ENCODE results near the gene SMIM24.
A peak's percentile ranks its signal among the peaks of the same experiment; 100 is the strongest.
"Not testable (repeated sequence)": the region's sequence is repeated elsewhere in the genome, so short reads cannot be mapped to it uniquely, and the experiment has no call there.

The SMIM24 gene

DNA sequence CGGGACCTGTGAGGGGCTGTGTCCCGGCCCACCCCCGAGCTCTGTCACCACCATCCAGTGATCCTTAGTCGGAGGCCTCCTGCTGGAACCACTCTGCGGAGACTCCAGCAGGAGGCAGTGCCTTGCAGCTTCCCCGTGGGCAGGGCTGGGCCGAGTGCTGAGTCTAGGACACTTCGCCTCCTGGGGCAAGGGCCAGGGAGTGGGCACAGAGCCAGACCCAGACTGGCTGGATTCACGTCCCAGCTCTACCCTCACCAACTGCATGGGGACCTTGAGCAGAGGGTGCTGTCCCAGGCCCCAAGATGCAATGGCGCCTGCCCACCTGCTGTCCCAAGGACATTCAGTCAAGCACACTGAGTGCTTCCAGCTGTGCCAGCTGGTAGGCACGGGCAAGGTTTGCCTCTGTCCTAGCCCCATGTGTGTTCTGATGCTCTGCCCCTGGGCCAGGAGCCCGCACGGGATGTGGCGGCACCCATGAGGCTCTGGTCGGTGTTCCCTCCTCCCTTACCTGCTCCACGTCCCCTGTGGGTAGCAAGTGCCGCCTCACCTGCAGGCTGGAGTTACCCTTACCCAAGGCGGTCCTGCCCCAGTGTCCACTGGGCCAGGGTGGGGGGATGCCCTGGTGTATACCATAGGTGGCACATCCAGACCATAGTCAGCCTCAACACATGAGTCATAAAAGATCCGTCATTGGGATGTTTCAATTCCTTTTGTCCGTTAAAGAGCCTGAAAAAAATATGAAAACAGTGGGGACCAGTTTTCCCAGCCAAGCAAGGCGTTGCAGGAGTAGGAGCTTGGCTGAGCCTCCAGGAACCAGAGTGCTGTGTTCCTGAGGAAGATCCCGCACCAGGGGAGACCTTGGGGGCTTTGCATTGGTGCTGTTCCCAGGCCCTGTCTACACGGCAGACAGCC lies 33.2 kb upstream of the SMIM24 start:
- DNase-seq: no peak

DNA sequence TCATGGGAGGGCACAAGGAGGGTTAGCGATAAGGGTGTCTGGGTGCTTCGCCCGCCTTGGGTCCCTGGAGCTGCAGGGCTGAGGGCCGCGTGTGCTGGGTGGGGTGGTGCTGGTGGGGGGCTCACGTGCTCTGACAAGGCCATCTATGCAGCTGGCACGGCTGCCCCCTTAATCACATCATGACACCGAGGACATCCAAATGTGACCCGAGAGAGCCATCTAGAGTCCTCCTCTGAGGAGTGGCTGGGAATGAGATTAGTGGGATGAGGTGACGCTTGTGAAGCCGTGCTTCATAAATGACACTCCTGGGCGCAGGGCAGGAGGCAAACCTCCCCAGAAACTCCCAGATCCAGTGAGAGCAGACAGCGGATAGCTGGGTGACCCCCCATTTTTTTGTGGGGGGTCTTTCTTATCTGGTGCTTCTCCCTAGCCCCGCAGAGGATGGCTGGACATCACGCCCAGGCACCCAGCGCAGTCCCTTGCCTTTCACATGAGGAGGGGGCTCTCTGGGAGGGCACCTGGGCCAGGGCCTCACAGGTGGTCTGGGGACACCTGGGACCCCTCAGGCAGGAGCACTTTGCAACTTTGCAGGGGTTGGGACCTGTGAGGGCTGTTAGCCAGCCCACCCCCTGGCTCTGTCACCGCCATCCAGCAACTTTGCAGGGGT lies 32.4 kb upstream of the SMIM24 start:
- no peak for DNase-seq

DNA sequence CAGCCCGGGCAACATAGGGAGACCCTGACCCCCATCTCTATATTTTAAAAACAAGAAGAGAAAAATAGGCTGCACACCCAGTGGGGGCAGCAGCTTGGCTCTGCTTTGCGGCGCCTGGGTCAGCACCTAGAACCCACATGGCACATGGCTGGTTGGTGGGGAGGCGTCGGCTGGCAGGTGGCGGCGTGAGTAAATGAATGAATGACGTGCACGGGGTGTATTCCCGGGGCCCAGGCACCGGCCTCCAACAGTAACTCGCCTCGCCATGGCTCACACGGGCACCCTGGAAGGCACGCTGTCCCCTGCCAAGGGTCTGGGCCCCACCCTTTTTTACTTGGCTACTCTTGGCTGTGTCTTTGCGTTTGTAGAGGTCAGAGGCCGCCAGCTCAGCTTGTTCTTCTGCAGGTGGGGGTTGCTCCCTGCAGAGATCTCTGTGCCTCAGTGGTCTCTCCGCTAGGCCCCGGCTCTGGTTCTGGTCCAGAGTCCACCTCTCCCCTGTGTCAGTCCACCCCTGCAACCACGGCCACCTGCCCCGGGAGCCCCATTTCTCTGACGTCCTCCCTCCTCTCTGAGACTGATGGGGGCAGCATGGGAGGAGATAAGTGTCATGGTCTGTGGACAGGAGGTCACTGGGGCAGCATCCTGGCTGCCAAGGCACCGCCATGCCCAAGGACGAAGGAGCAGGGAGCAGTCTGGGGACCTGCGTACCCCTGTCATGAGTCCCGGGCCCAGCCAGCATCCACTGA lies 31.4 kb upstream of the SMIM24 start:
- no peak for DNase-seq

DNA sequence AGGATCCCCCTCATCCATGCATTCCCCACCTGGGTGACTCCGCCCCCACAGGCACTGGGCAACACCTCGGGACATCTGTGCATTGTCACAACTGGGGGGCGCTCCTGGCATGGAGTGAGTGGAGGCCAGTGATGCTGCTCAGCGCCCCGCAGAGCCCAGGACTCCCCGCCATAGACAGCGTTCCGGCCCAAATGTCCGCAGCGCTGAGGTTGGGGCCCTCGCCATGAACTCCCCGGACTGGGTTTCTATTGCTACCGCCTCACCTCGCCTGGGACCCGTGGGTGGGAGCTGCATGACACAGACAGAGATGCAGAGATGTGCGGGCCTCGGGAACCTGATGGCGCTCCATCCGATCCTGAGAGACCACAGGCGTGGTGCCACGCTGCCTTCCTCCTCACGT lies 30.4 kb upstream of the SMIM24 start:
- no peak for DNase-seq

DNA sequence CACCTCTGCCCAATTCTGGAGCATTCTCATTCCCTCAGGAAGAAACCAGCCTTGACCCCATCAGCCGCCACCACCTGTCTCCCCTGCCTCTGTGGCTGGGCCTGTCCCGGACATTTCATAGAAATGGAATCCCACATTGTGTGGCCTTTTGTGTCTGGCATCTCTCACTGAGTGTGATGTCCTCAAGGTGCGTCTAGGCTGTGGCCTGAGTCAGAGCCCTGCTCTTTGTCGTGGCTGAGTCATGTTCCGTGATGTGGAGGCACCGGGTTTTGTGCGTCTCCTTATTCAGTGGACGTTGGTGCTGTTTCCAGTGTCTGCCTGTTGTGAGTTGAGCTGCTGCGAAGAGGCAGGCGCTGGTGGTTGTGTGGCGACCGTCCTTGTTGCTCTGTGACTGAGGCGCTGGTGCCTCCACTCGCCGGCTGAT lies 29.3 kb upstream of the SMIM24 start:
- no peak for DNase-seq

DNA sequence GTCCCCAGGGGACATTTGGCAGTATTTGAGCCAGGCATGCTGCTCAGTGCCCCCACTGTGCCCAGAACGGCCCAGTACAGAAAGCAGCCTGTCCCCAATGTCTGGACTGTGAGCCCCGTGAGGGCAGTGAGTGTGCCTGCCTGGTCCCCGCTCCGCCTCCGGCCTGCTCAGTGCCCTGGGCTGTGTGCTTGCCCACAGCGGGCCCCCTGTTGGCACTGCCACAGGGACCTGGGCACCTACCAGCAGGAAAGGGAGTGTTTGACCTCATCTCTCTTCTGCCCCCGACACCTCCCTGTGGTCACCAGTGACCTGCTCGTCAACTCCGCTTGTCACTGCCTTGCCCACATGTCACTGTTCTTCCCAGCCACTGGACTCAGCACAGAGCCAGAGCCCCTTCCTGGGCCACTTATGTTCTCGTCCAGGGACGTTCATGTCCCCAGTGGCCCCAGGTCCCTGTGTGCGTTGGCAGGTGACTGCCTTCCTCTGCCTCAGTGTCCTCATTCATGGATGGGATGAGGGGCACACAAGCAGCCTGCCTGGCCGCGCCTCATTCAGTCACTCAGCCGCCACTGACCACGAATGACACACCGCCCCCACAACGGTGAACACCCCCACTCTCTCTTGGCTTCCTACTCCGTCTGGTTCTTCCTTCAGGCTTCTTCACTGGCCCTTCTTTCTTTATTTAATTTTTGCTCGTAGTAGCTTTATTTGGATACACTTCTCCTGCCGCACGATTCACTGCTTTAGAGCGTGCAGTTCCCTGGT lies 28.6 kb upstream of the SMIM24 start:
- DNase-seq: no peak

DNA sequence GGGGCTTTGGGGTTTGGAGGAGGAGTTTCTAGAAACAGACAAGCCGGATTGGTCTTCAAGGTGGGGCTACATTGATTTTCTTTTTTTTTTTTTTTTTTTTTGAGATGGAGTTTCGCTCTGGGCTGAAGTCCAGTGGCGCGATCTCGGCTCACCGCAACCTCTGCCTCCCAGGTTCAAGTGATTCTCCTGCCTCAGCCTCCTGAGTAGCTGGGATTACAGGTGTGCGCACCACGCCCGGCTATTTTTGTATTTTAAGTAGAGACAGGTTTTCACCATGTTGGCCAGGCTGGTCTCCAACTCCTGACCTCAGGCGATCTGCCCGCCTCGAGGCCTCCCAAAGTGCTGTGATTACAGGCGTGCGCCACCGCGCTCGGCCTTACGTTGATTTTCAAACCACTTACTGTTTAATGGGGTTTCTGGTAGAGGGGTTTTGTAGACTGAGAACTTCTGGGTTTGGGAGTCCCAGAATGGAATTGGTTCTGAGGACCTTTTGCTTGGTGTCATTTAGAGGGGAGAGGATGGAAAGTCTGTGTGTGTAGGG lies 27.9 kb upstream of the SMIM24 start:
- DNase-seq: not testable (repeated sequence)

DNA sequence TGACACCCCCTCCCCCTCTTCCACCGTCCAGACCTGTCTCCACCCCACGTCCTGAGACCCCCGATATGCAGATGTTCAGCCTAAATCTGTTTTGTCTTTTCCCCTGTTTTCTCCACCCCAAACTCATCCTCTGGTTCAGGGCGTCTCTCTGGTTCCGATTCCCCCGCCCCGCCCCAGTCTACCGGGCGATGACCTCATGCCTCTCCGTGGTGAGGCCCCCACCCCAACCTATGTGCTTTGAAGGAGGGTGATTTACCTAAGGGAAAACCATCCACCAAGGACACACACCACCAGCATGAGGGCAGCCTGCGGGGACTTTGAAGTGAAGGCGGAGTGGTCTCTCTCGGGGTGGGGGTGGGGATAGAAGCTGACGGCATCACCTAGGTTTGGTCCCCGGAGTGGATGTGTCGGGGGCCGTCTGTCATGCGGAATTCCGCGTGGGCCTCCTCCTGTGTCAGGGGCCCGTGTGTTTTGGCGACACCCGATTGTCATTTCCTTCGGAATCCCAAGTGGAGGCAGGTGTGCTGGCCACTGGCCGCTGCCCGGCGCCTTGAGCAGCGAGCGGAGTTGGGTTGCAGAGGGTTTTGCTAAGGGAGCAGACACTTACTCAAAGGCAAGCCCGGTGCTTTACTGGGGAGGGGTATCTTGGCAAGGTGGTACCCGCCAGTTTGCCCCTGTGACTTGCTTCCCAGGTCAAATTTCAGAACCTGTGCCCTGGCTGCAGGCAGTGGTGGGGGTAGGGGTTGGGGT lies 27.2 kb upstream of the SMIM24 start:
- DNase-seq: no peak

DNA sequence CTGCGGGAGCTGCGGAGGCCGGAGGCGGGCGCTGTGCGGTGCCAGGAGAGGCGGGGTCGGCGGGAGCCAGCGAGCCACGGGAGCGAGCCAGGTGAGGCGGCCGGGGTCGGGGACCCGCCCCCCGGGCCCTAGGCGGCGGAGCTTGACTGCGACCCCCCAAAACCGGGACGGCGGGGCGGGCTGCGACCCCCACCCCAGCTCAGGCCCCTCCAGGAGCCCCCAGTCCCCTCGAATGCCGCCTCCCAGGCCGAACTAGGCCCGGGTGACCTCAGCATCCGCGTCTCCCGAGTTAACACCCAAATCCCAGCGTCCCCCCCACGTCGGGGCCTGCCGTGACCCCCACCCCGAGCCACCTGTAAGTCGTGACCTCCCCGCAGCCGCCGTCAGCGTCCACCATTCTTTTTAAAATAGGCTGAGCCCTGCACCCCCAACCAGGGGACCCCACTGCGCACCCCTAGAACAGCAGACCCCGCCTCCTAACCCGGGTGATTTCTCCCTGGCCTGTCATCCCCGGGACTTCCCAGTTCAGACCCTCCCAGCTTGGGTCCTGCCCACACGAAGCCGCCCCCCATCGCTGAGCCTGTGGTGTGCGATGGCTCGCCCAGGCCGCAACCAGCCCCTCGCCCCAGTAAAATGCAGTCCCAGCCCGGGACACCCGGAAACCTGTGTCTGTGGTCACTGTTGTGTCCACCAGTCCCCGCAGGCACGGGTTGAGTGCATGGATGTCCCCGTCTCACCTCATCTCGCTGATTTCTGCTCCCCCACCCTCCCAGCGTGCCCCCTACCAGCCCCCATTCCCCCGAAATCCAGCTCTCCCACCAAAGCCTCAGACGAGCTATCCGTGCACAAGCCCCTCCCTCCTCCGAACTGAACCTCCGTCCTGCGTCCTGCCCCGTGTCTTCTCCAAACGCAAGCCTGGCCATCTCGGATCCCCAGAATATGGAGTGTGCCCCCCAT lies 26.3 kb upstream of the SMIM24 start:
- DNase-seq: peak; percentile 43

DNA sequence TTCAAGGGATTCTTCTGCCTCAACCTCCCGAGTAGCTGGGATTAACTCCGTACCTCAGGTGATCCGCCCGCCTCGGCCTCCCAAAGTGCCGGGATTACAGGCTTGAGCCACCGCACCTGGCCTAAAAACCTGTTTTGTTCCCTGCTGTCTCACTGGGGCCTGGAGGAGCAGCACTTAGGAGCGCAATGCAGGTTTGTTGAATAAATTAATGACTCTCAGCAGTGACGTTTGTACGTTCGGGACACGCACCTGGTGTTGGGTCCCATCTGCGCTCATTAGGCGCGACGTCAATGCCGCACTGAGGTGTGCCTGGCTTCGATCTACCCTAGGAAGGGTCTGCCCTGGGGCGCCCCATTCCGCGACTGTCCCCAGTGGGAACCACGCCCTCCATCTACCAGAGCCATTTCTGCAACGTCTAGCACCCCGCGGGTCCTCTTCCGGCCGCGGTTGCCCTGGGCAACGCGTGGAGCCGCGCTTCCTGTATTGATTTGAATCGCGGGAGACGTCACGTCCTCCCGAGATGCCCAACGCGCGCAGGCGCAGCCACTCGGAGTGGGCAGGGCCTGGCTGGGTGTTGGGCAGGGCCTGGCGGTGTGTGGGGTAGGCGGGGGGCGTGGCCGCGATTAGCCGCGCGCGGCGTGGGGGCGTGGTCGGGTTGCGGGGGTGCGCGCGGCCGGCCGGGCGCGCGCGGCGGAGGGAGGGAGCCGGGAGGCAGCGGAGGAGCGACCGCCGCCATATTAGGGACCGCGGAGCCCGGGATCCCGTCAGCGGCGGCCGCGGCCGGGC lies 25.5 kb upstream of the SMIM24 start, which contains the start of gene FZR1:
Gene FZR1, plus strand, starts transcription at position 714 of the 786 bp plus-strand sequence. CDS start 16,679 bp downstream, outside the sequence.
- DNase-seq: peak; percentile 99

DNA sequence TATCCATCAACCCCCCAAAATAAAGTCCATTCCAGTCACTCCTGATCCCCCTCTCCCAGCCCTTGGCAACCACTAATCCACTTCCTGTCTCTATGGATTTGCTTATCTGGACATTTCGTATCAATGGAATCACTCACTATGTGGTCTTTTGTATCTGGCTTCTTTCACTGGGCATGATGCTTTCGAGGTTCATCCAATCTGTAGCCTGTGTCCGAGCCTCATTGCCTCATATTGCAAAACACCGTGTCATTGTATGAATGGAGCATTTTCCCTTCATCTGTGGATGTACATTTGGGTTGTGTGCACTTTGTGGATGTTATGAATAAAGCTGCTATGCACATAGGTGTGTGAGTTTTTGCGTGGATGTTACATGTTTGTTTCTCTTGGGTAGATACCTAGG lies 24.4 kb upstream of the SMIM24 start:
- no peak for DNase-seq

DNA sequence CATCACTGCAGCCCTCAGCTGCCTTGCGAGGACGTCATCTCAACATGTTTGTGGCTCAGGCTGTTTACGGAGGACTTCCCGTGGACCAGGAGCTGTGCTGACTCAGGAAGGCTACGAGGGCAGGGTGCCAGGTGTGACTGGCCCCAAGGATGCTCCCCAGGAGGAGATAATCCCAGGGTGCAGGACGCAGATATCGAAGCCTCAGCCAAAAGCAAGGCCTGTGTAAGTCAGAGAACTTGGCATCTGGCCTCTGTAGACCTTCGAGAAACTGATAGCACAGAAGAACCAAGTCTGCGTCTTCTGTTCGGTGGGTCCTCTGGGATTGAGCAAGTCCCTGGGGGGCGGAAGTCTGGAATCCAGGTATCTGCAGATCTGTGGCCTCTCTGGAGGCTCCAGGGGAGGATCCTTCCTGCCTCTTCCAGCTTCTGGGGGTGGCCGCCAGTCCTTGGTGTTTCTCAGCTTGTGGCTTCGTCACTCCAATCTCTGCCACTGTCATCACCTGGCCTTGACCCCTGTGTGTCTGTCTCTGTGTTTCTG lies 22.8 kb upstream of the SMIM24 start:
- DNase-seq: peak; percentile 65

DNA sequence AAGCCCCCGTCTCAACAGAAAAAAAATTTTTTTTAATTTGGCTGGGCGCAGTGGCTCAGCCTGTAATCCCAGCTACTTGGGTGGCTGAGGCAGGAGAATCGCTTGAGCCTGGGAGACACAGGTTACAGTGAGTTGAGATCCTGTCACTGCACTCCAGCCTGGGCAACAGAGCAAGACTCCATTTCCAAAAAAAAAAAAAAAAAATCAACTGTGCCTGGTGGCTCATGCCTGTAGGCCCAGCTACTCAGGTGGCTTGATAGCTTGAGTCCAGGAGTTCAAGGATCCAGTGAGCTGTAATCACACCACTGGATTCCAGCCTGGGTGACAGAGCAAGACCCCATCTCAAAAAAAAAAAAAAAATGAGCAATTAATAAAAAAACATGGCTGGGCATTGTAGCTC lies 21.5 kb upstream of the SMIM24 start:
- no peak for DNase-seq

DNA sequence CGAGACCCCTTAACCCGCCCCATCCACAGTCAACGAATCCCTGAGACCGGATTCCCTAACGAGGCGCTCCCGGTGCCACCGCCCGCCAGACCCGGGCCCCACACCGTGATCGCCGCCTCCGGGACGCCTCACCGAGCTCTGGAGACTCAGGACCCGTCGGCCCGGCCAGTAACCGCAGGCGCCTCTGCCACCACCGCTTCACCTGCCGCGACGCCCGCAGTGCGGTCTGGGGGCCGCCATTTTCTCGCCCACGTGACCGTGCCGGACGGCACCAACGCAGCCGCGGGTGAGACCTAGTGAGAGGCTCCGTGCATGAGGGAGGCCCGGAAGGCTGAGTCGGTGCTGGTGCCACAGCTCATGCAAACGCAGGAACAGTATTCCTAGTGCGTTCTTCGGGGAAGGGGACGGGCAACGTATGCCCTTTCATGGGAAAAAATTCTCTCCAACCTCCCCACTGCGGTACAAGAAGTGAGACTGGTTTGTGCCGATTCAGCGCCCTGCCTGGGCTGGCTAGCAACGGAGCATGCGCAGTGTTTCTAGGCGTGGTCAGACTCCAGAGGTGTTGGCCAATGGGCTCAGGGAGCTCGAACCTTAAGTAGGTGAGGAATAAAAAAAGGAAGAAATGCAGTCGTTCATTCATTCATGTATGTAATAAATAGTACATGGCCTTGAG lies 20.2 kb upstream of the SMIM24 start, which contains the start of gene DOHH:
Gene DOHH, minus strand, starts transcription at position 246 of the 673 bp plus-strand sequence. CDS start 3,860 bp downstream, outside the sequence.
- peak; percentile 99 for DNase-seq

DNA sequence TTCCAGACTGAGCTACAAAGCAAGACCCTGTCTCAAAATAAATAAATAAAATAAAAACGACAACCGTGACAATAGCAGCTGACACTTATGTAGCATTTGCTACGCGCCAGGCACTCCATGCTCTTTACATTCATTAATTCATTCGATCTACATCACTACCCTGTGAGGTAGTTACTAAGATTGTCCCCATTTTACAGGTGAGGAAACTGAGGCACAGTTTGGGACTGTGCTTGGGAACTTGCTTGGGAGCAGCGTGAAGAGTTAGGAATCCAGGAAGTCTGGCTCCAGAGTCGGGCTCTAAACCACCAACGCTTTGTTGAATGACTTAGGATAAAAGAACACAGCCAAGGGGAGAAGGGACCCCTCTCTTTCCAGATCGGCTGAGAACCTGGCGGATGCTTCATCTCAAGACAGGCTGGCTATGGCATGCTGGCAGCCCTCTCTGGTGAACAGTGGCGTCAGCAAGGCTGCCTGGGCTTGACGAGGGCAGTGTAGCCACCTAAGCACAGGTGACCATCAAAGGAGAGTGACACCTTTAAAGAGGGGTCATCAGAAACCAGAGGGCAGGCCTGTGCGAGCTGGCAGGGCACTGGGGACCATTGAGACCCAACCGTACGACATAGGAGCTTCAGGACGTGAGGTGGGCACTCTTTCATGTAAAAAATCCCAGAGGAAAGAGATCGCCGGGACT lies 19.6 kb upstream of the SMIM24 start:
- DNase-seq: peak; percentile 22

DNA sequence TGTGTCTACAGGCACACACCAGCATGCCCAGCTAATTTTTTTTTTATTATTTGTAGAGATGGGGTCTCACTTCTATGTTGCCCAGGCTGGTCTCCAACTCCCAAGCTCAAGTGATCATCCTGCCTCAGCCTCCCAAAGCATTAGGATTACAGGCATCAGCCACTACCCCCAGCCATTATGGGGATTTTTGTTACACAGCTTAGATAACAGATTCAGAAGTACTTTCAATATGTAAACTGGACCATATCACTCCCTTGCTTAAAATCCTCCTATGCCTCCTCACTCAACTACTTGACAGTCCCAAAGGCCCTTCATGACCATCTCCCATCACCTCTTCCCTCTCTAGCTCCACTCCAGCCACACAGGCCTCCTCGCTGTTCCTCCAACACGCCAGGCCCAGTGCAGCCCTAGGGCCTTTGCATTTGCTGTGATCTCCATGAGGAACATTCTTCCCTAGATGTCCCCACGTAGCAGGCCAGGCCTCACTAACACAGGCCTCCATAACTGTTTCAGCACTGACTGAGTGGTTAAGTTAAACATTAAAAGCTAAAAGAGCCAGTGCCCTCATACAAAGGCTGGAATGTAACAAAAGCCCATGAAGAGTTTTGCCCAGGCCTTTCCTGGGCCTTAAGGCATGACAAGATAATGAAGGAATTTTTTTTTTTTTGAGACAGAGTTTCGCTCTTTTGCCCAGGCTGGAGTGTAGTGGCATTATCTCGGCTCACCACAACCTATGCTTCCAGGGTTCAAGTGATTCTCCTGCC lies 17.6 kb upstream of the SMIM24 start:
- DNase-seq: no peak

Measured in hematopoietic multipotent progenitor cell treated with erythropoietin and hydrocortisone succinate and interleukin-3 and kit ligand, for 6 days (in vitro differentiated cells).